DND-41 (cell line): ENCODE results near the gene PLEKHA7.

Experiments
- CTCF ChIP-seq: IDR thresholded peaks from 2 replicates; pipeline ENCODE4 v1.5.1; 2012; ENCODE audit warnings: borderline replicate concordance, low read length, moderate library complexity, mild to moderate bottlenecking; ENCODE audit not compliant: poor library complexity, severe bottlenecking; ENCODE audit errors: extremely low read depth
- EZH2 ChIP-seq: IDR thresholded peaks from 3 replicates; pipeline ENCODE4 v1.6.1; 2012; ENCODE audit warnings: borderline replicate concordance, low read depth, mild to moderate bottlenecking, moderate library complexity, low read length, inconsistent platforms; ENCODE audit not compliant: severe bottlenecking

GRCh38 chr11:16771350-16772140, 242.7 kb downstream of the PLEKHA7 start:
- TF ChIP-seq CTCF = no peak
- TF ChIP-seq EZH2 = no peak
